GM19463 (cell line): ENCODE data around the gene ACOX1.

ENCODE experiments used
- ATAC-seq: cut with Tn5 transposase; IDR thresholded peaks from one replicate; pipeline ENCODE4 v1.9.1; 2021; ENCODE audit warnings: mild to moderate bottlenecking, moderate library complexity; ENCODE audit not compliant: unreplicated experiment

ACOX1 gene

DNA sequence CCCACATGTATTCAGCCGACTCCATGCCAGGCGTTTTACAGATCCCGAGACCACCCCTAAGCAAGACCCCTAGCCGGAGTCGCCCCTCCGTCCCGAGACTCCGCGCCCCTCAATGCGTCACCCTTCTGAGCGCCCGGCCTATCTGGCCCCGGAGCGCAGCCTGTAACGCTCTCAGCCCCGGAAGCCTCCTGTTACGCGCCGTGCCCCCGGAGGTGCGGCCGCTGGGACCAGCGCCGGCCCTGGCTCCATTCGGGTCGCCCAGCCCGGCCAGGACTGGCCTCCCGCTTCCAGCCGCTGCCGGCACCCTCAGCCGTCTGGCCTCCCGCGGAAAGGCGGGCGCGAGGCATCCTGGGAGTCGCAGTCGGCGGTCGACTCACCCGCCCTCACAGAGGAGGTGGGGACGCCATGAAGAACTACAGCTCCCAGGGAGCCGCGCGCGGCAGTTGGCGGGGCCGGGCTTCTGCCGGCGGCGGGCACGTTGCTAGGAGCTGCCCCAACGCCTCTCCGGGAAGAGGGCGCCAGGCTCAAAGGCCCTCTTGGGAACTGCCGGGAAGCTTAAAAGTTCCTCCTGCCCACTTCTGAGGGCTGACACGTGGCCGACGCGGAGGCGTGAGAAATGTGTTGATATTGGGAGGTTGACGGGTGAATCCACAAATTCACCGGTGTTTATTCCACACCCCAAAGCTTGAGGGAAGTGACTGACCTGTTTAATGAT is 38.1 kb downstream of the ACOX1 start, which contains the start of gene FBF1:
FBF1 (minus strand) TSS at position 316 of the 715 bp plus-strand sequence. CDS start 2,893 bp downstream, outside the sequence.
- ATAC-seq: peak; percentile 97

- ATAC-seq: no peak
Observed at GRCh38 chr17:75937652-75938051, 41.3 kb downstream of the ACOX1 start.

GRCh38 chr17:75933808-75934207 is 45.2 kb downstream of the ACOX1 start:
- ATAC-seq: no peak

DNA sequence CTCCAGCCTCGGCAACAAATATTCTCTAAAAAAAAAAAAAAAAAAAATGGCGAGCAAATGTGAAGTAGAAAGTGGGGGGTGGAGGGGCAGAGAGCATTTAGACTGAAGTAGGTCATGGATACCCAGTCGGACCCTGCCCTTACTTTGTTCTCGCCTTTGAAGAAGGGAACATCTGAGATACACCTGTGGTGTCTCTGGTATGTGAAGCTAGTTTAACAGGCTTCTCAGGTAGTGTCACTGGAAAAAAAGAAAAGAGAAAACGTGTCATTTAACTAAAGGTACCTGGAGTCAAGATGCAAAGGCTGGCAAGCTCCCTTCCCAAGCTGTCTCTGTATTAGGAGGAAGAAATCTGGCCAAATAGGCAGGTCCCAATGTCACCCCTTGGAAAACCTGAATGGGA is 46.1 kb downstream of the ACOX1 start:
- ATAC-seq: no peak

- no peak for ATAC-seq
Observed at GRCh38 chr17:75931062-75931461, 47.9 kb downstream of the ACOX1 start.

- no peak for ATAC-seq
Observed at GRCh38 chr17:75927286-75927922, 51.6 kb downstream of the ACOX1 start.

DNA sequence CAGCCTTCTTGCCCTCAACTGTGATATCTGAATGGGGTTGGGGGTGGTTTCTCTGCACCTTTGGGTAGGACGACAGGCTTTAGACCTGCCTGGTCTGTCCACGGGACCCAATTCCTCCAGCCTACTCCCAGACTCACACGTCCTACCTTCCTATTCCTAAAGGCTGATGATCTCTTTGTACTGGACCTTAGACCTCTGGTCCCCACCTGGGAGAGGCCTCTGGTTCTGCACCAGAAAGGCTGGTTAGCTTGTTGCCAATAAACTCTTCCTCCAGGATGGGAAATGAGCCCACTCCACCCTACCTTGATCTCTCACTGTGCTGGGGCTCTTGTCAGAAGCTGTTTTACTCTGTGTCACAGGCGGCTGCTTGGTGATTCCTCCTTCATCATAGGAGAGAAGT is 52.5 kb downstream of the ACOX1 start:
- no peak for ATAC-seq

DNA sequence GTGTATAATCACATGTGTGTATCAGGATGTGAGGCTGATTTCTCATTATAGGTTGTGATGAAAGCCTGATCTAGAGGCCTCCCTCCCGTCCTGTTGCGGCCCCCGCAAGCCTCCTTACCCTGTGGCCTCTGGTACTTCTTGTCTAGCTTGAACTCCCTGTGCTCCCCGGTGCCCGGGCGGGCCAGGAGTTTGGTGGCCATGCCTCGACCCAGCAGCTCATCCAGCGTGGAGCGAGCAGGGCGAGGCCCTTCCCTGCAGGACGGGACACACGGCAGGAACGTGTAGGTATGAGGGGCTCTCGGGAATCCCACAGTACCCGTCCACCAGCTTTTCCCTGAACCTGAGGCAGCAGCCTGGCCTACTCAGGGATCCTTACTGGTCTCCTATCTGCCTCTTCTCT is 53.1 kb downstream of the ACOX1 start:
- ATAC-seq: no peak

GRCh38 chr17:75925103-75925502 is 53.9 kb downstream of the ACOX1 start:
- no peak for ATAC-seq

DNA sequence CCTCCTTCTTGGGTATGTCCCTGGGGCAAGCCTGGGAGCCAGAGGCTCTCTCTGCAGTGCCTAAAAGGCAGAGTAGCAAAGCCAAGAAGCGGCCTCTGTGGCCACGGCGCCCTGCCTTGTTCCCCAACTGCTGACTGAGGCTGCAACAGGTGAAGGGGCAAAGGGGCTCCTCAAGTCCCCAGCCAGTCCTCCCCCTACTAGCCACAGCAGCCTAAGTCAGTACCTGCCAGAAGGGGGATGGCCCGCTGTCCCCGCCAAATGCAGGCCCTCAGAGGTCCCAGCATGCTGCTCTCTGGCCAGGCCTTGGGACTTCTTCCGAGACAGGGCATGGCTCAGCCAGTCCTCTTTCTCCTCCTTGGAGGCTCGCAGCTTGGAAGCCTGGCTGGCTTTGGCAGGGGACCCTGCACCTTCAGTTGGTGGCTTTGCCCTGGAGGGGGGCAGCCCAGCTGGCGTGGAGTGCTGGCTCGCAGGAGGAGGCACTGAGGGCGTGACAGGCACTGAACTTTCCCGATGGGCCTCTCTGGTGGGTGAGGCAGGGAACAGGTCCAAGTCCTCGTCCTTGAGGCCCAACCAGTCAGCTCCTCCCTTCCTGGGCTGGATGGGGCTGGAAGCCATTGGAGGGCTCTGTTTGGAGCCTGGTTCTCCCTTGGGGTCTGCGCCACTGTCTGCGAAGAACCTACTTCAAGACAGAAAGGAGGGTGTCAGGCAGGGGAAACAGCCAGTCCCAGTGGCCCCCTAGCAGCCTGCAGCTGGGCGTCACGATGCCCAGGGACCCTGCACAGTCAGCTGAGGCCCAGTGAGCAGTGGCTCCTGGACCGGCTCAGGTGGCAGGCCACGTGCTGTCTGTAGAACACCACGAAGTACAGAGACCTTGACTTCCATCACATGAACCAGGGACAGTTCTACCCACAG is 55.7 kb downstream of the ACOX1 start:
- ATAC-seq: no peak

- ATAC-seq: no peak
Observed at GRCh38 chr17:75922173-75922961, 56.6 kb downstream of the ACOX1 start.

- no peak for ATAC-seq
Observed at GRCh38 chr17:75921596-75921995, 57.4 kb downstream of the ACOX1 start.

GRCh38 chr17:75920045-75920560 is 58.9 kb downstream of the ACOX1 start:
- no peak for ATAC-seq

DNA sequence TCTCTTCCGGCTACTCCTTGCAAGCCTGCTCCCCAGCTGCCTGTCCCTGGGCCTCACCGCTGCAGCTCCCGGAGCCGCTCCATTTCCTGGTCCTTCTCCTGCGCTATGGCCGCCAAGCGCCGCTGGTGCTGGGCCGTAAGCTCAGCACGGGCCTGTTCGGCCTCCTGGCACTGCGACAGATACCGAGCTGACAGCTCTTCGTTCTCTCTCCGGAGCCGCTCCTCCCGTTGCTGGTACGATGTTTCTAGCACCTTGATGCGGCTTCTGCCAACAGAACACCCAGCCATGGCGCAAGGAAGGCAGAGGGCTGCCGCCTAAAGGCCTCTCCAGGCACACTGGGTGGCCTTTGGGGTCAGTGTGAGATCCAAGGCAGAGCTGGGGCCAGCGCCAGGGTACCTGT is 59.4 kb downstream of the ACOX1 start:
- ATAC-seq: no peak

DNA sequence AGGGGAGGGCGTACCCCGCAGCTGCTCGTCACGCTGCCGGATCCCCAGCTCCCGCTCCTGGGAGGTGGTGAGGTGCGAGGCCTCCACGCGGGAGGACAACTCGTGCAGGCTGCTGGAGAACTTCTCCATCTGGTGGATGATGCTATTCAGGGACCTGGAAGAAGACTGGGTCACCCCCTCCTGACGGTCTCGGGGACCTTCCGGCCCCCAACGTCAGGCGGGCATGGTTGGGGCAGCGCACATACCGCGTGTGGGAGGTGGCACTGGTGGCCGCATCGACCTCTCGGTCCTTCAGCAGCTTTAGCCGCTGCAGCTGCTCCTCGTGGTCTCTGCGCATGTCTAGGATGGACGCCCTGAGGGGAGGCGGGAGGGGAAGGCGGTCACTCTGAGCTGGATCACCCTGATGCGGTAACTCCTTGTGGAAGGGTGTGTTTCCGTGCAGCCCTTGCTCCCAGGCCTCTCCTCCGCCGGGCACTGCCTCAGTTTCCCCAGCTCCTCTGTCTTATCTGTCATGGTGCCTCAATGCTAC is 61.0 kb downstream of the ACOX1 start:
- ATAC-seq: no peak

- ATAC-seq: no peak
Observed at GRCh38 chr17:75917141-75917916, 61.6 kb downstream of the ACOX1 start.

DNA sequence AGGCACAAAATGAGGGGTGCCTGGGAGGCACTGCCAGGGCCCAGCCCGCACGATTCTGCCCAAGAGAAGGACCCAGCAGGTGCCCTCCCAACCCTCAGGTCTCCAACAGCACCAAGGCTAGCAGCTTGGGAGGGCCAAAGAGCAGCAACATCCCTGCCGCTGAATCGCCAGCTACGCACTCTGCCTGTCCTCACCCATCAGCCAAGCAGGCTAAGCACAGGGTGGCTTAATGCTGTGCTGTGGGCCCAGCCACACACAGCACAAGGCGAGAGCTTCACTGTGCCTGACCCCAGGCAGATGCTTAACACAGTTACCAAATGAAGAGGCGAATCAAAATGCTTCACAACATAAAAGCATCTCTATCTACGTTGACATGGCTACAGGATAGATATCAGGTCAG is 63.7 kb downstream of the ACOX1 start:
- no peak for ATAC-seq

DNA sequence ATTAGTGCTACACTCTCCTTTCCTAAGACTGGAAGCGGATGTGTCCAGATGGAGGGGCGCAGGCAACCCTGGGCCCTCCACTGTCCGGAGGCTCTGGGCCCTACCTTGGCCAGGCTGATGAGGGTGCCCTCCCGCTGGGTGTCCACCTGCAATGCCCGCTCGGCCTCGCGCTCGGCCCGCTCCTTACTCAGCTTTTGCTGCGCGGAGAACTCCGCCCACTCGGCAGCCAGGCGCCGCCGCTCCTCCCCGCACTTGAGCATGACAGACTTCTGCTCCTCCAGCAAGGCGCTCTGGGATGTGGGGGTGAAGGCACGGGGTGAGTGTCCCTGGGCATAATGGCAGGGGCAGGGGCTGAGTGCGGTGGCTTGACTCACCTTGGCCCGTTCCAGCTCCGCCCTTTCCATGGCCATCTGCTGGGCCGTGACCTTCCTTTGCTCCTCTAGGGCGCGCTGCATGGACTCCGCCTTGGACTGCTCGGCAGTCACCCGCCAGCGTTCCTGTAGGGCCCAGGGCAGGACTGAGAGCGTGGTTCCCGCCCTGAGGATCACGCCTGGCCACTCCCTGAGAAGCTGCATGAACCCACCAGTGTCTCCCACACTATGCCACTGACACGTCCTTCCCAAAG is 64.2 kb downstream of the ACOX1 start:
- ATAC-seq: no peak
